Central memory CD4-positive, alpha-beta T cell (primary cell): ENCODE data around the gene MRPL18.
"Not testable (repeated sequence)": the region's sequence is repeated elsewhere in the genome, so short reads cannot be mapped to it uniquely, and the experiment has no call there.

Experiments used
- DNase-seq: peaks from one replicate; pipeline ENCODE4 v3.0.0; 2022

The MRPL18 gene

DNA sequence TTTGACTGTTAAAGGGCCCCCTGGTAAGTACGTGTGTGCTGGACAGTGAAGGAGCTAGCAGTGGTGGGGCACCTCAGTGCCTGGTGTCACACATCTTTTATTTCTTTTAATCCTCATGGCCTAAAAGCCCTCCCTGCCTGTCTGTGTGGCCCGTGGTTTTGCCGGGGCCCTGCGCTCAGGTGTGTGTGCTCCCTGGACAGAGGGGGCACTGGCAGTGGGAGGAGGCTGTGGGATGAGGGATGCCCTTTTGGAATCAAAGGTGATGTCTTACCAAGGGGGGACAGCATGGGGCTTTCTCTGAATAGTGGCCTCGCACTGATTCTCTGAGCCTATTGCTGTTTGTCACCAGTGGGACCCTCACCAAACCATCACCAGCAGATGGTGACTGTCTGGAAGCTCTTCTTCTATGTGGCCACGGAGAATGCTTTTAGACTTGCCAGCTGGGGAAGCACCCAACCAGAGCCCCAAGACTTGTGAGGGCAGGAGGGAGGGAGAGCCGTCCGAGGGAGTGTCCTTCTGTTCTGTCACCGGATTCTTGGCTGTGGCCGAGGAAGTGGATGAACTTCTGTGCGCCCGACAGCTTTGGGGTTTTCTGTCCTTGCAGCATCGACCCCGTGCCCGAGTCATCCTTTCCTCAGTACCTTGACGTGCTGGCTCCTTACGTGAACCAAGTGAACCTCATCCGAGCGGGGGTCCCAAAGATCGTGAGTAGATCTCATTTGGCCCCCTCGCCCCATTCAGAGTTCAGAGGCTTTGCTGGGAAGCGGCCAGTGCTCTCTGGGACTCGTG, 27.9 kb downstream of the MRPL18 start:
- DNase-seq, result no peak

DNA sequence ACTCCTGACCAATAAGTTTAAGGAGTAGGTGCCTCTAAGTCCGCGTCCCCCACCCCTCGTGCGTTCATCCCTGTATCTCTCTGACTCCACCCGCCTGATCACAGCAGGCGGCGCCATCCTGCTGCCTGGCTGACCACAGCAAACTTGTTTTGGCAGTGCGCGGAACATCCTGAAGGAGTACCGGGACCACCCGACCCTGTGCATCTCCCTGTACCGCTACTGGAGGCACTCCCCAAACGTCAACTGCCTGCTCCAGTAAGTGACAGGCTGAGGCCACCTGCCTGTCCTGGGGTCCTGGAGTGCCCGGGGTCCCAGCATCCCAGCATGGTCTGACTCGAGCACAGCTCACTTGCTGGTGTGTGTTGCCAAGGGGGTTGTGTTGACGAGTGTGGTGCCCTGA, 28.8 kb downstream of the MRPL18 start:
- DNase-seq, result no peak

DNA sequence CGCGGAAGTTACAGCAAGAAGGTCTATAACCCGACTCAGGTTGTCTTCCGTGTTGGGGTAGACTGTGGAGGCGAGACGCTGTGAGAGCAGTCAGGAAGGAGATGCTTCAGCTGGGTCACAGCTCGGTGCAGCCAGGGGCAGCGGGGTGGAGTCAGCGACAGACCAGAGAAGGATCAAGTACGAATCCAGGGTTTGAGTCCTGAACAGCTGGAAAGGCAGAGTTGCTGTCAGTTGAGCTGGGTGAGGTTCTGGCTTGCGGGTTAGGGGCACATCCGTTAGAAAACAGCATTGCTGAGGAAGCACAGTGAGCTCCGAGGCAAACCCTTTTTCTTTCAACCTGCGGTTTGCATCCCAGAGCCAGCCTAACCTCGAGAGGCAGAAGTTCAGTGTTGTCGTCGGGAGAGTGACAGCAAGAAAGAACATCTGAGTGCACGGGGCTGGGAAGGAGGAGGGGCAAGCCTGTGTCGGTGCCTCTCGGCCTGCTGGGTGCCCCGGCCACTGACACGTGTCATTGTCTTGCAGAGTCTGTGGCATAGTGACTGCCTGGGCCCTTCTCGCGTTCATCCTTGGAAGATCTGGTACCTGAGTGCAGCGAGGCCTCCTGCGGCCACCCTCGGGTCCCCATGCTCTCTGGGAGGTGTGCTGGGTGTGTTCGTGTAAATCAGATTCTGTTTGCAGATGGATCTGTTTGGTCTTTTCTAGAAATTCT, 29.8 kb downstream of the MRPL18 start:
- peak; percentile 48 for DNase-seq

DNA sequence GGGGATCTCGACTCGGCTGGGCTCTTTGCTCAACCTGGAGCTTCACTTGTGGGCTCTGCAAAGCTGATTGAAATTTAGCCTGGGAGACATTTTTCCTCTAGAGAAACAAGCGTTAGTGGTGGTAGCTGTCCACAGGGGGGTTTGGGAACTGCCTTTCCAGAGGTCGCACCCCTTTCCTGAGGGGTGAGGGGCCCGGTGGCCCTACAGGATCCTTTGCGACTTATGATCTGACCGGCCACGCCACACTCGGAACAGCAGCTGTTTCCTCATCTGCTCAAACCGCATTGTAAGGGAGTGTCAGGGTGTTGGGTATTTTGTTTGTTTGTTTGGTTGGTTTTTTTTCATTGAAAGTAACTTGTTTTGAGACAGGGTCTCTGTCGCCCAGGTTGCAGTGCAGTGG, 30.9 kb downstream of the MRPL18 start:
- DNase-seq, result no peak

DNA sequence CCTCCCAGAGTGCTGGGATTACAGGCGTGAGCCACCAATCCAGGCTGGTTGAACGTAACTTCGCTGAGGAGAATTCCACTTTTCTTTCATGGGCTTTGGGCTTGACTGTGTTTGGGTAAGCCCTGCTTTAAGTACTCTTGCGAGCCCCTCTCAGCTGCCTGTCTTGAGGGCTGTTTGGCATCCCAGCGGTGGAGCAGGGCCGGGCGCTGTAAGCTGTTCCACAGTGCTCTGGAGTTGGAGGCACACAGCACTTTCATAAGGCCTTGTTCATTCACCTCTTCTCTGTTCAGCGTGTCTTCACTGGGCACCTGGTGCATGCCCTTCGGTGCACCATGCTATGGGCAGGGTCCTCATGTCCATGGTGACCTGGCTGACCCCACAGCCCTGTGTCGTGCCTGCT, 31.5 kb downstream of the MRPL18 start:
- DNase-seq, result no peak

DNA sequence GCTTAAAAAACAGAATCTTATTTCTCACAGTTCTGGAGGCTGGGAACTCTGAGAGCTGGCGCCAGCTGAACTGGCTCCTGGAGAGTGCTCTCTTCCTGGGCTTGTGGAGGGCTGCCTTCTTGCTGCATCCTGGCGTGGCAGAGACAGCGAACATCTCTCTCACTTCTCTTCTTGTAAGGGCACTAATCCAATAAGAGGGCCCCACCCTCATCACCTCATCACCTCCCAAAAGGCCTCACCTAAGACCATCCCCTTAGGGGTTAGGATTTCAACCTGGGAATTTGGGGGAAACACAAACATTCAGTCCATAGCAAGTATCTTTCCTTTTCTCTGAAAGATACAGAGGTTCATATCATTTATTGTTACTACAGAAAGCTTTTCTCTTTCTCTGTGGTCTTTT, 33.7 kb downstream of the MRPL18 start:
- DNase-seq, result no peak

DNA sequence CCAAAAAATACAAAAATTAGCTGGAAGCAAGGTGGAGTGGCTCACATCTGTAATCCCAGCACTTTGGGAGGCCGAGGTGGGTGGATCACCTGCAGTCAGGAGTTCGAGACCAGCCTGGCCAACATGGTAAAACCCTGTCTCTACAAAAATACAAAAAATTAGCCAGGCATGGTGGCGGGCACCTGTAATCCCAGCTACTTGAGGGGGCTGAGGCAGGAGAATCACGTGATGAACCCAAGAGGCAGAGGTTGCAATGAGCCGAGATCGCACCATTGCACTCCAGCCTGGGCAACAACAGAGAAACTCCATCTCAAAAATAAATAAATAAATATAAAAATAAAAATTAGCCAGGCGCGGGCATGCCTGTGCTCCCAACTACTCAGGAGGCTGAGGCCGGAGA, 34.4 kb downstream of the MRPL18 start:
- not testable (repeated sequence) for DNase-seq

DNA sequence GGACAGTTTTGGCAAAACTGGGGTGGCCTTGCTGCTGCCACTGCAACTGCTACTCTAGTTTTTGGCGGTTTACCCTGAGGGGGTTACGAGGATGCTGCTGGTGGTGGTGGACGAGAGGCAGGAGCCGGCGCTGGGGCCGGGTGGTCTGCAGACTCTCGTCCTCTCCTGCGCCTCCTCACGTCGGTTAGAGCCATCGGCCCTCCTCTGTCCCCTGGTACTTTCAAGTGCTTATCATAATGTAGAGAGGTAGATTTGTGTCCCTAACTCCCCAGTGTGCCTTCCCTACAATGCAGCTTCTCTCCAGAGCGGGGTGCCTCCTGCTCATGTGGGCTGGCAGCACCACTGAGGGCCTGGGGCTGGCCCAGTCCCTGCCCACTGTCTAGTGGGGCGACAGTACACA, 35.7 kb downstream of the MRPL18 start:
- no peak for DNase-seq

DNA sequence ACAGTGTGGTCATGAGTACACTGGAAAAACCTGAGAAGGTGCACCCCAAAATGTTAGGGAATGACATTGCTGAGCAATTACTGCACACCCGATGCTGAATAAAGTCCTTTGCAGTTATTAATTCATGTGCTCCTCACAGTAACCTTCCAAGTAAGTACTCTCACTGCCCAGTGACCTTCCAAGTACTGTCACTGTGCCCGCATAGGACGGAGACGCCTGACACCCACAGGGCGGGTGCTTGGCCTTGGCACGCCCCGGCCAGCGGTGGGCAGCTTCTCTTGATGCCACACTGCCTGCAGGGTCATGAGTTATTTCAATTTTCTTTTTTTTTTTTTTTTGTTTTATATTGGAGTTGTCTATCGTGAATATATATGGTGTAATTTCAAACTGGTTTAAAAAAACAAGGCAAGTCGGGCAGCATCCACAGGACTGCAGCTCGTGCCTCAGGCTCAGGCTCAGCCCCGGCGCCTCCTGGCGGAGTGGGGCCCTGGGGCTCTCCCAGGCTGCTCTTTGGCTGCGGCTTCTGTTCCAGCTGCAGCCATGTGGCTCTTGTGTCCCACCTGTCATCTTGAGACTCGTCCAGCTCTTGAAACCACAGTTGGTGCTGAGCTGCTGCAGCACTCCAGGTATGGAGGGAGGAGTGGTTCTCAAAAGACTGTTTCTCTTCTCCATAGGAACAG, 36.8 kb downstream of the MRPL18 start:
- no peak for DNase-seq

DNA sequence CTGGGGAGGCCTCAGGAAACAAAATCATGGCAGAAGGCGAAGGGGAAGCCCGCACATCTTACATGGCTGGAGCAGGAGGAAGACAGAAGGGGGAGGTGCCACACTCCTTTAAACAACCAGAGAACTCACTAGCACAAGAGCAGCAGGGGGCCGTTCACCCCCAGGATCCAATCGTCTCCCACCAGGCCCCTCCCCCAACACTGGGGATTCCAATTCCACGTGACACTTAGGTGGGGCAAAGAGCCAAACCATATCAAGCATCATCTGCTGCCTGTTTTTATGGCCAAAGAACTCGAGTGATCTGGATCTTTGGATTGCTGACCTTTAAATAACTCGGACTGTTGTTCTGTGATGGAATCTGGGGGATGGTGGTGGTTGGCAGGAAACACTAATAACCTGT, 37.8 kb downstream of the MRPL18 start:
- no peak for DNase-seq

DNA sequence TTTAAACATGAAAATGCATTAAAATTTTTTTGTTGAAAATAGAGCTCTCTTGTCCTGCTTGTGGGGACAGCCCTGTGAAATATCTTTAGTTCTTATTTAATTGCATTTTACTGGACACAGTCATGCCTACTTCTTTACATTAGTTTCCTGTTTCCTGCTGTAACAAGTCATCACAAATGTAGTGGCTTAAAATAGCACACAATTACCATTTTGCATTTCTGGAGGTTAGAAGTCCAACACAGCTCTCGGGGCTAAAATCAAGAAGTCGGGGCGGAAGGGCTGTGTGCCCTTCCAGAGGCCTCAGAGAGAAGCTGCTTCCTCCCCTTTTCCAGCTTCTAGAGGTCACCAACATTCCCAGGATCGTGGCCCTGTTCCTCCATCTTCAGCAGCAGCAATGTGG, 39.3 kb downstream of the MRPL18 start:
- DNase-seq, result no peak

DNA sequence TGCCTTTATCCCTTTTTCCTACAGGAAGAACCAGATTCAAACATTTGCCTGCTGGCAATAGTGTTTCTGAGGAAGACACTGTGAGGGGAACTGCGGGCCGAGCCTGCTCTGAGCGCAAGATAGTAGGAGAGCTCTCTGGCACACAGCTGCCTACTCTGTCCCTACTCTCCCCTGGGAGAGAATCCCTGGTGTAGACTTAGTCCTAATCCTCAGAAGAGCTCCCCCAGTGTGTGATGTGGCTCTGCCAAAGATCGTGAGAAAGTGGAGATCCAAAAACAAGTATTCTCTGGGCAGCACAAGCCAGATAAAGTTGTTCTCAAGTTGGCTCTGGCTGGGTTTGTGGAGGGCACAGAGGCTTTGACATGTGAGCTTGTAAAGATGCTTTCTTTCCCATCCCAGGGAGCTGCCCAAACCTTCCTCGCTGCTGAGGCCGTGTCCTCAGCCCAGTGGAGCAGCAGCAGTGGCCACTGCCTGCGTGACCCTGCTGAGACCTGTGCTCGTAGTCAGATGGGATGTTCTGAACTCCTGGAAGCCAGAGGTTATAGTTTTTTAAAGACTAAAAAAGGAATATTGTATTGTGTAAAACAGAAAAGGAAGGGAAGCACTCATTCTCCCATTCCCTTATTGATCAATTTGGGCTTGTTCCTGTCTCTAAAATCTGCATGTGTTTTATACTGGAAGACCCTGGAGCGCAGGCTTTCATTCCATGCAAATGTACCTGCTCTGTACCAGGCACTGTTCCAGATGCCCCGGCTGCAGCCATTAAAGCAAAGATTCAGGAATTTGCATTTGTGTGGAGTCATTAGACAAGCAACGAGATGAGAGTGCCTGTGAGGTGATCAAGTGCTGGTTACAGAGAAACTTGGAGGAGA, 40.5 kb downstream of the MRPL18 start:
- no peak for DNase-seq

DNA sequence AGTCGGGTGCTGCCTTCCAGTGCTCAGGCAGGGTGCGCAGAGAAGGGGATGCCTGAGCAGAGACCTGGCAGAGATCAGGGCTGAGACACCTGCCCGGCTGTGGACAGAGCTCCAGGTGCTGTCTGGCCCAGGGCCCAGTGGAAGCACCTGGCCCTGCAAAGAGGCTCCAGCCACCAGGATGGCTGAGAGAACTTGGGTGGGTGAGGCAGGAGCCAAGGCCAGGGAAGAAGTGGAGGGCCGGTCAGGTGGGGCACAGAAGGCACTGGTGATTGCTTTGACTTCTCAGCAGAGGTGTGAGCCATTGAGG, 41.1 kb downstream of the MRPL18 start:
- no peak for DNase-seq

DNA sequence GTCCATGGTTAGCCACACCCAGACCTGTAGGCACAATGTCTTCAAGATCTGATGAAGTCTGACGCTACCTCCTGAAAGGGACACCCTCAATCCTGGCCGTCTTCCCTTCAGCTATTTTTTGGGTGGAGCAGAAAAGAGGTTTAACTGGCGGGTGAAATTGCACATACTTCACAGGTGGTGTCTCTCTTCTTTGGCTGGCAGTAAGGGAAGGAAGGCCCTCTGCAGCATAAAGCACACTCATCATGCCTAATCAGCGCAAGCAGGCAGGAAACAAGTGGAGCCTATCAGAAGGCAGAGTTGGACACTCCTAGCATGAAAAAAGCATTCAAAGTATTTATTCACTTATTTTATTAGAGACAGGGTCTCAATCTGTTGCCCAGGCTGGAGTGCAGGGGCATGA, 42.7 kb downstream of the MRPL18 start:
- DNase-seq, result no peak

DNA sequence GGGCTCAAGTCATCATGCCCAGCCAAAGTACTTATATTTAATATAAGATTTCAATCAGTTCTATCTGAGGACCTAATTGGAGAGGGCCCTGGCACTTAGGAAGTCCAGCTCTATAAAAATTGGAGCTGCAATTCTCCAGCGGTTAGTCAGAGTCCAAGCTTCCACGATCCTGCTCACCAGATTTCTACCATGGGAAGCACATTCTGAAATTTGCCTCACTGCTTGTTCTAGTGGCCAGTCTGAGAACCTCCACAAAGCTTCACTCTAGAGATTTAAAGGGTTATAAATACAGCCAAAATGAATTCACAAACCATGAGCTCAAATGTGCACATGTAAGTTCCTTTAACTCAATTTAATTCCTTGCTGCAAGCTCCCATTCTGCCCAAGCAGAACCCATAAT, 43.3 kb downstream of the MRPL18 start:
- no peak for DNase-seq

DNA sequence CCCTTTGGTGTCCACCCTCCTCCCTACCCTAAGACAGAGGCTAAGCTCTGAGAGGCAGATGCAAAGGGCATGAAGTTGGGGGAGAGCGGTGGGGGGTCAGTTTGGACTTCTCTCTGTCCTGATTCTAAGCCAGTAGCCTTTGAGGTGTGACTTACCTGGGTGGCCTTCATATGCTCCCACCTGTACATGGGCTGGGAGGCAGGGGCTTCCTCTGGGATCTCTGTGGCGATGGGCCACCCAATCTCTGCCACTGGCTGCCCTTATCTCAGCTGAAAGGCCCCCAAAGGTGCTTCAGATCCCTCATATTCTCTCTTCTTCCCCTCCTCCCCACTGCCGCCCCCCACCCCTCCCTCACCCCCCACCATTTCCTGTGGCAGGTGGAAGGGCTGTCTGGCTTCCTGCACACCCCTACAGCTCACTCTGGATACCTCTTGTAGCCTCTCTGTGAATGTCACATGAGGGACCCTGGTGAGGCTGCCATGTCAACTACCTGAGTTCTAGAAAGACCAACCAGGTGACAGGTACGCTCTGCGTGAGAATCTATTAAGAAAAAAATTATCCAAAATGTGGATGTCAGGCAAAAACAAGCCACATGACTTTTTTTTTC, 43.8 kb downstream of the MRPL18 start:
- no peak for DNase-seq

DNA sequence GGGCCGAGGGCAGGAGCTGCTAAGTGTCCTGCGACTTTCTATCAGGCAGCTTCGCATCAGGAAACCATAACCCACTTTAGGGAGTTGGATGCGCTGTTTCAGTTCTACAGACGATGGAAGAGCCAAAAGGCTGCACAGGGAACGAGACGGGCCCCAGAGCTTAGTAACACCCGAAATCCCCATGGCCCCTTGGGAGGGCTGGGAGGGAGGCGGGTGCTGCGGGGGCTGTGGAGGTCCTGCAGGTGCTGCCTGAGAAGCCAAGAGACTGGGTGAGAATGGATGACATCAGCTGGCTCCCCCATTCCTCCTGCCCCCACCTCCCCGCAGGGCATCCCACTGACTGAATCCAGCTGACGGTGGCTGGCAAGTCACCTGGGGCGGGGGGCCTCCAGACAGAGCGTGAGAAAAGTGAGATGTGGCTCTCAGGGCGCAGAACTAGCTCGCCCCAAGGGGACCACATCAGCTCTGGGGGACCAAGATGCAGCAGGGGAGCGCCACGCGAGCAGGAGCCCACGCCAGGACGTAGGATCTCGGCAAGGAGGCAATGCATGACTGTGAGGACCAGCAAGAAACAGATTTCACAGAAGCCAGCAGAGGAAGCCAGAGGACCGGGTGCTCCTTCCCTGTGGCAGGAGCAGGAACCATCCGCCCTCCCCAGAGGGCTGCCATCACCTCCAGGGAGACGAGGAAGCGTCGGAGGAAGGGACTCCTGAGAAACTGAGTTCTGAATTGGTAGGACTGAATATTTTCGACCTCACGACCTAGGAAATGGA, 46.6 kb downstream of the MRPL18 start:
- no peak for DNase-seq

DNA sequence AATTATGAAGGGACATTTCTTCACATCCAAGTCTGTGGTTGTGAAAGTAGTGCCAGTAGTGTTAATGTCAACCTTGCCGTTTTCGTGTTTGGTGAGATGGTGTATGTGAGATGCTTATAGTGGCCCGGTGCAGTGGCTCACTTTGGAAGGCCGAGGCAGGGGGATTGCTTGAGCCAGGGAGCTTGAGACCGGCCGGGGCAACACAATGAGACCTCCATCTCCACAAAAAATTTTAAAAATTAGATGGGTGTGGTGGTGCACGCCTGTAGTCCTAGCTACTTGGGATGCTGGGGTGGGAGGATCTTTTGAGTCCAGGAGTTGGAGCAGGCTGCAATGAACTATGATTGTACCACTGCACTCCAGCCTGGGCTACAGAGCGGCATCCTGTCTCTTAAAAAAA, 47.2 kb downstream of the MRPL18 start:
- no peak for DNase-seq

DNA sequence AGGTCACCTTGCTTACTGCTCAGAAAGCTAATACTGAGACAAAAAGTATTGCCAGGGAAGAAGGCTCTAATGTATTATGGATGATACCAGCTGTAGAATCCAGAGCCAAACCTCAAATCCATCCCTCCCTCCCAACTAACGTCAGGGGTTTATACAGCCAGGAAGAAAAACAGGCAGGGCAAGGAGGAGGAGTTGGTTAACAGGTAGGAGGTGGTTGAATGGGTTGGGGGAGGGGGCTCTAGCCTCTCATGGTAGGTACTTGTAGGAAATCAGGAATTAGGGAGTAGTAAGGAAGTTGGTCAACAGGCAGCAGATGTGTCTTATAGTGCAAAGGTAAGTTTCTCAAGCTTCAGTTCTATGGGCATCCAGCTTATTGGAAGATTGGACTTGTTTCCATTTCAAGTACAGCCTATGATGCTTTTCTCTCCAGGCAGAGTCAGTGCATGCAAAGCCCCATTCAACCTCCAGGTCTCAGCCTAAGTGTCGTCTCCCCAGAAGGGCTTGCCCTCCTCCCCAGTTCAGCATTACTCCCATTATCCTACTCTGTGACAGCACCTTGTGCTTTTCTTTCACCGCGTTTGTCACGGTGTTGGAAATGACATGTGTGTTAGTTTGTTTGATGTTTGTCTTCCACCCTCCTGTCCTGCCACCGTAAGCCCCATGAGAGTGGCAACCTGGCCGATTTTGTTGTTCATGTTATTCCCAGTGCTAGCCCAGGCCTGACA, 47.9 kb downstream of the MRPL18 start:
- no peak for DNase-seq

DNA sequence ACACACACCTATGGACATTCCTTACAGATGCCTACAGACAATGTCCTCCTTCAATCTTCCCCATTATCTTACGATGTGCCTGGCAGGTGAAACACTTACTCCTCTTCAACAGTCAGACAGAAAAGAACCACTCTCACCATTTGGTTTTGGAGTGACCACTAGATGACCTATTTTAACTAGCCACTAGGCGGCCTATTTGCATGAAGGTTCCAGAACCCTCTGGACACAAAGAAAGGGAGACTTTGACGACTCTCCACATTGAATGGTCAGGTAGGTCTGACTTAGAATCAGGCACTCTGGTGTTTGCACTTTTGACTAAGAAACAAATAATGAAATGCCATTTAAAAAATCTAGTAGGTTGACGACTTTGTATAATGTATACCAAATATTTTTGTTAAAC, 51.8 kb downstream of the MRPL18 start:
- DNase-seq, result no peak
